Femur (tissue), 1 donor: ENCODE data around the gene HOXB3.

Experiments used
- DNase-seq: peaks from one replicate; pipeline ENCODE4 v3.0.0-alpha.2; 2017

HOXB3 gene

DNA sequence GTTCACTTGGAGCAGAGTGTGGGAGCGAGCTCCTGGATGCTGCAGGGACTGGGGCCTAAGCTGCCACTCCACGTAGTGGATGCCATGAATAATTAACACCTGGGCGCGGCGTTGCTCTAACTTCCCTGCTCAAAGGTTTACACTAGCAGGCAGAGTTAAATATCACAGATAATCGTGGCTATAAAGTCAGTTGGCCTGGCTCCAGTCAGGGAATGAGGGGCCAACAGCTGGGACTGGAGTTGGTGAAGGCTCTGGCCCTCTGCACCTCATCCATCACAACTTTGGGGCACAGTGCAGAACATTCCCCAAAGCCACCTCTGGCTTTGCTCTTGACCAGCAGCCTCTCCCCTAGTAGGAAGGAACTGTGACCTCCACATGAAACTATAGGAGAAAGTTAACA lies 22.8 kb downstream of the HOXB3 start:
- no peak for DNase-seq

DNA sequence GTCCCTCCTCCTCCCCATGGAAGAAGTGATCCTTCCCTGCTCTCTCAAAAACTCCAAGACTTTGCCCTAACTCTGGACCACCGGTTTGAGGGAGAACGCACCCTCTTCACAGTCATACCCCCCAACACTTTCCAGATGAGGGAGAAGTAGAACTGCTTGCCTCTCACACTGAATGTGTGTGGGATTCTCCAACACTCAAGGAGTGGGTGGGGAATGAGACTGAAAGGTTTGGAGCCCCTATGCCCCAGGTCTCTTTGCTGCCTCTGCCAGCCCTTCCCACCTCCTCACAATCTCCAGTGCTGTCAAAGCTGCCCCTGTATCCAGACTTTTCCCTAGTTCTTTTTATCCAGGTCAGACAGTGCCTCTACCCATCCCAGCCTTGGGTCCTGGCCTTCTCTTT lies 23.3 kb downstream of the HOXB3 start:
- DNase-seq = no peak

DNA sequence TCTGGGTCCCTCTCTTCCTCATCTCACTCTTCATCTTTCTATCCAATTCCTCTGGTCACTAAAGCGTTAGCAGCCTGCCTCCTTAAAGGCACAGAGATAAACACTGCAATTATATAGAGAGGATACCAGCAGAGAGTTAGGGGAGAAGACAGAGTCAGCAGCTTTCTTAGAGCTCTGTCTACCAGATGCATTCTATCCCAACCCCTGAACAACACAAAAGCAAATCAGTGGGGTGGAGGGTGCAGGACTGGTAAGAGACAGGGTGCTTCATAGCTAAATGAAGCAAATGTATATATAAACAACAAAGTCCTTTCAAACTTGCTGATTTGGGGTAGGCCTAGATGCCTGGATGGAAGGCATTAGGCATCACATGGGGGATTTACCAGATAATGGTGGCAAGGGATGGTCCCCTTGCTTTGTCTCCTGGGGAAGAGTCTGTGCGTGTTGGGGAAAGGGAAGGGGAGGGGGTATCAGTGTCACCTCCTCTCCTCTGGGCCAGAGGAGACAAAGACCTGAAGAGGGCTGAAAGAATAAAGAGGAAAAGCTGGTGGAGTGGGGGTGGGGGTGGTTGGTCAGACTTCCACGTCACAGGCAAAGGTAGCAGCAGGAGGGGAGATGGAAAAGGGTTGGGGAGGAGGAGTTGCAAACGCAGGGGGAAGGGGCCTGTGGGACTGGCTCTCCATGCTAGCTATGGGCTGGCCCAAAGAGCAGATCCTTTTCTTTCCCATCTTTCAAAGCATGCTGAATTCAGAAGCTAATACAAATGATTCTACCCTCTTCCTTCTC lies 23.9 kb downstream of the HOXB3 start:
- no peak for DNase-seq

DNA sequence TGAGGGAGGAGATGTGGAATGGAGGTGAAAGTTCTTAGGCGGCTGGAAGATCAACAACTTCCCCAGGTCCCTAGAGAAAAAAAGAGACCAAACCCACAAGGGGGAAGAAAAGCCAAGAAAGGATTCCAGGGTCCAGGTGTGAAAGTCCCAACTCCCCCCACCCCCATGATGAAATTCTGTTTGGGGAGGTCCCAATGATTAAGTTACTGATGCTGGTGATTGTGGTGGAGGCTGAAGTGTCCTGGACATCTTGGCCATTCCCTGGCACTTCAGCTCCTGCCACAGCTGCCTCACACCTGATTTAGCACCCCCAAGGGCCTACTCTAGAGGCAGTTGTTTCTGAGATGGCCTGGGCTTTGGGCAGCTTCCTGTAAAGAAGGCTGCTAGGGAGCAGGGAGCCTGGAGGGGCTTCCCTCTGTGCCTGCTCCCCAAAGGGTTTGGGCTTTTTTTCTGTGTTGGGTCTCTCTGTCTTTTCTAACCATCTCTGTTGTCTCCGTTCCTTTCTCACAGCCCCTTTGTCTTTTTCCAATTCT lies 25.0 kb downstream of the HOXB3 start:
- no peak for DNase-seq

DNA sequence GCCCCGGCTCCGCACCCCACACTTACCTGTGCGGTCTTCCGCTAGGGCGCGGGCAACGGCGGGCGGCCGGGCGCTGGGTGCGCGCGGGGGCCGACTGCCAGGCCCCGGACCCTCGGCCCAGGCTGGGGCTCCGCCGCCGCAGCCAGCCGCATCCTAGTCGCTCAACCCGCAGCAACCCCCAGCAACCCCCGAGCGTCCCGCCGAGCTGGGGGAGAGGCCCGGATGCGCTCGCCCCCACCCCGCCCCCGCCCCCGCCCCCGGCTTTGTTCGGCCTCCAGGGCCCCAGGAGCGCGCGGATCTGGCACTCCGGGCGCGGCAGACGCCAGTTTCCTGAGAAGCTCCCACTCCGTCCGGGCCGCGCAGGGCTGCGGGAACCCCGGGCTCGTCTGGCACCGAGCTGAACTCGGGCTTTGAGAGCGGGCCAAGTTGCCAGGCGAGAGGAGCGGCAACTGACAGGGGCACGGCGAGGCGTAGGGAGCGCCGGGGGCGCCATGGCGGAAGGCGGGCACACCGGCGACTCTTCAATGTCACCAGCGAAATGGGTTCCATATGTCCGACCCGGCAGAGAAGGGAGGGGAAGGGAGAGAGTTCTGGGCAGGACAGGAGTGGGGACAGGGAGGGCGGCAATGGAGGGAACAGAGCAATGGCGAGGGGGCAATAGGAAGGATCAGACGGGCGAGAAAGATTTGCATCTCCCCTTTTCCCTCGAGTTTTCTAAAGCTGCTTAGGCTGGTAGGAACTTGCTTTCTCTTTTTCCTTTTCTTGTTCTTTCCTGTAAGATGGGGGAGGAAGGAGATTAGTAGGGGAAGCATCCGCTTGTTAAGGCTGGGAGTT lies 25.6 kb downstream of the HOXB3 start:
- DNase-seq = no peak

DNA sequence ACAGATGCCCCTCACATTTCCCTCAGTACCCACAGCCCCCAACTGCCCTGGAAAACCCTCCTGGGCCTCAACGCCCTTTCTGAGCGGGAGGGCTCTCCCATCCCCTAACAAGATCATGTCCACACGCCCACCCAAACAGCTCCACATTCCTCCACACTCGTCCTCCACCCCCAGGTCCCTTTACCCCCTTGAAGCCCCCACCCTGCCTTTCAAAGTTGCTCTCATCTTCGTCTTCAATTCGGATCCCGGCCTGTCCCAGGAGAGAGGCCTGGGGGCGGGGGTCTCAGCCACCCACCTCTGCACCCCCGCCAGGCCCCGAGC lies 26.2 kb downstream of the HOXB3 start:
- no peak for DNase-seq

DNA sequence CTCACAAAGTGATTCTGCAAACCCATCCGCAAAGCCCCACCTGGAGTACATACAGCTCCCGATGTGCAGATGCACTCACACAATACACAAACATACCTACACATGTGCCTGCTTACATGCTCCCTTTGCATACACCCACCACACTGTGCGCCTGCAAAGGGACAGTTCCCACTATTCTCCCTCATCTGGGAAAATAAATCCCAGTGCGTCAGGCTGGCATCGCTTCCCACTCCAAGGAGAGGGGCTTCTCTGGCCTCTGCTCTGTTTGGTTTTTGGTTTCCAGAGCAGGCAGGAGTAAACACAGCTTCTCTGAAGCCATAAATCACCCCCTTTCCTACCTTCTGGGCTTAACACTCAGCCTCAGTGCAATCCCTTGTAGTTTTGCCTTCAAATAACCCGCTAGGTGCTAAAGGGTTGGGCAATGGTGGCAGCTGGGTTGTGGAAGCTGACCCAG lies 26.6 kb downstream of the HOXB3 start:
- no peak for DNase-seq

DNA sequence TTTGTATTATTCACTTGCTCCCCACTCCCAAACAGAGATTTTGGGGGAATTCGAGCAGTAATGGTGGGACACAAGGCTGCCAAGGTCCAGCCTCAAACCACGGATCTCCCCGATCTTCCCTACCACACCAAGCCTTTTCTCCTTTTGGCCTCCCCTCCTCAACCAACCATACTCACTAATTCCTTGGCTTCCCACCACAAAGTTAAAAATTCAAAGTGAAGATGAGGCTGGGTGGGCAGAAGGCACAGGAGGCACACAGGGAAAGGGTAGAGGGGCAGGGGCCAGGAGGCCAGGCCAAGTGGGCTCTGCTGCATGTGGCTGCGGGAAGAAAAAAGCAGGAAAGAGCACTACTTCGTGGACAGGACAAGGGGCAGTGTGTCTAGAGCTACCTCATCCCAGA lies 27.1 kb downstream of the HOXB3 start:
- DNase-seq = no peak

DNA sequence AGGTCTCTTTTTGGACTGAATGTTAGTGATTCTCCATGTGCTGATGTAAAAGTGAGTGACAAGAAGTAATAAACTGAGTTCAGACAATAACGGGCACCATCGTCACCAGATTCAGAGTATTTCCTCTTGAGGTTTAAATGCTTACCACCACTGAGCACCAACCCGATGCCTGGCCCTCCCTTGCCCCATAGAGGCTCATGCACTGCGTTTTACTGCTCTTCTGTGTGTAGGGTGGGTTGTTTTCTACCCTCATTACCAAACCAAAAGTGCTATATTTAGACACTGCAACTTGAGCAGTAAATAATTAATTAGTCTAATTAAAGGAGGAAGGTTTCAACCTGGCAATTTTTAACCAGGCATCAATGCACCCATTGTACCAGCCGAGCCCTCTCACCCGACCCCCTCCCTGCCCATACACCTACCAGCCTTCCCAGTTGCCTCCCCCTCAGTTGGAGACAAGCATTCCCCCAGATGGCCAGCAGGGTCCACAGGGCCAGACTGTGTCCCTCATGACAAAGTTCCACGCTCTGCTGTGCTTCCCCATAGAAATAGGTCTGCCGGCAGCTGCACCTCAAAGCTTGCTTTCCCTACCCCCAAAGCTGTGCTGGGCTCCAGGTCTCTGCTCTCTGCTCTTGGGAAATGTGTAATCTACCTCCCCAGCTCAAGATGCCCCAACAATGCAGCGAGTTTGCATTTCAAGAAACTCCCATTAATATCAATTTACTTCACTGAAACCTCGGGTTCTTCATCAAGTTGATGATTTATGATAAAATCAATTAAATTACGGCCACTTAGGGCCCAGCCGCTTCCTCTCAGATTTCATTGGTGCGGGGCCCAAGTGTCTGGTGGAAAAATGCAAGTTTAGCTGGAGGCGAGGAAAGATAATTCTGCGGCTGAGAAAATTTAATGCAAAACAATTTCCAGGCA lies 27.9 kb downstream of the HOXB3 start:
- DNase-seq = no peak

DNA sequence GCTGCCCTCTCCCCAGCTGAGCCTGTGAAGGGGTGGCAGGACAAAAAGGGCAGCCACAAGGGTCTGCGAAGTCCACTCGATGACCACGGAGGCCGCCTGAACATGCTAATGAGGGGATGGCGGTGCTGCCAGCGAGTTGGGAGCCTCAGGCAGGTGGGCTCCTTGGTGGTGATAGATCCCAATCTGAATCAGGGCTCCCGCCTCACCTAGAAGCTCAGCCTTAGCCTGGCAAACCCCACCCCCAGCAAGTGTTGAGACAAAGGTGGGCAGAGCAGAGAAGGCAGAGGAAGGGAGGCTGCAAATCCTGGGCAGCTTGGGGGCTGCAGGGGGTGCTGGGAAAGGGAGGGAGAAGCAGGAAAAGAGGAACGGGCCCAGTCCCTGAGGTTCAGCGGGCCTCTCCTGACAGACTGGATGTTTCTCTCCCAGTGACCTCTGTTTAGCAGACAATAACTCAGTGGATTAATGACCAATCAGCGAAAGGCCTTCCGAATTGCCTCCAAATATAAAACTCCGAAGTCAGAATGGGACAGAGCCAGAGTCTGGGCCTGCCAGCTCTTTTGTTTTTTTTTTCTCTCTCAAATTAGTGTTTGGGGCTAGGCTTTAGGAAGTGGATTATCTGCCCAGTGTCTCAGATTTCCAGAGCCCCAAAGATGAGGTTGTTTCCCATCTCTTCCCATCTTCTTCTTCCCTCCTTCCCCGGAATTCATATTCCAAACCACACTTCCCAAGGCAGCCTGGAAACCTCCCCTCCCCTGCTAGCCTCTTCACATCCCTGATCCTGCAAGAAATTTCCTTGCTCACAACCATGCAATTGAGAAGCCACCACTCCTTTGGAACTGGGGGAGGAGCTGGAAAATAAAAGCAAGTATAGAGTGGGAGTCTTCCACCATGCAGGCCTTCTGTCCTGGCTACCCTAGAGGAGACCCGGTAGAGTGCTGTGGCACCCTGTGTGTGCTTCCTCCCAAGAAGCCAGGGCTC lies 29.9 kb downstream of the HOXB3 start:
- DNase-seq = no peak

DNA sequence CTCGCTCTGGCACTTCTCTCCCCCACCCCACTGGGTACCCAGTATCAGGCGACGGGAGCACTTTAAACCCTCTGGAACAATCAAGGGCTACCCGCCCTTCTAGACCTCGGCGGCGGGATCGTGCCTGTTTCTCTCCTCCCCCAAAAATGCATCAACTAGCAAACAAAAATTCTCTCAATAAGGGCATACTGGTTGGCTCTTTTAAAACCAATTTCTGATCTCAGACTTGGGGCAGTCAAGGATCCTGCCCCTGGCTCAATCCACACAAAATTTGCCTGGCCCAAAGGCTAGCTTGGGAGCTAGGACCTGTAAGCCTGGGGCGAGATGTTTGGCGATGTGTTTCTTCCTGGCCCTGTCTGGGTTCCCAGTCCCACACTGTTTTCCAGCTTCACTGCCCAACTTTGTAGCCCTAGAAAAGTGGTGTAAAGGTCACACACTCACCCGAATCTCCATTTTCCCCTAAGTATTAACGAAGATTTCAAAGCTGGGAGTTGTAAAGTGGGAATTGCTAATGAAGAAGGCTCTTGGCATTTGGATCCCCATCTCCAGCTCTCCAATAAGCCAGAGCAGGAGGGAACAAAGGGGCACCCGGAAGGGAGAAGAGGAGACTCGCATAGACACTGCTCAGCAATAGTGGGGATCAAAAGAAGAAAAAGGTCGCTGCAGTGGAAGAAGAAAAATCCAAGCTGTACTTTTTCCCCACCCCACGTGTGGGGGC lies 30.8 kb downstream of the HOXB3 start:
- DNase-seq = no peak

DNA sequence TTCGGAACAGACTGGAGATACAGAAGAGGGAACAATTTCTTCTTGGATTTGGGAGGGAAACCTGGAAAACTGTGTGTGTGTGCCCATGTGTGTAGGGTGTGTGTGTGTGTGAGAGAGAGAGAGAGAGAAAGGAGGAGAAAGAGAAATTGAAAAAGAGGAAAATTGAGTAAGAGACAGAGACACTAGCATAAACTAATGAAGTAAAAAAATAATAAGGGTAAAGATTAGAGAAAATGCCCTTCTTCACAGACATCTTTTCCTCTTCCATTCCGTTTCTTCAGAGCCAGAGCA lies 31.3 kb downstream of the HOXB3 start:
- DNase-seq = no peak

DNA sequence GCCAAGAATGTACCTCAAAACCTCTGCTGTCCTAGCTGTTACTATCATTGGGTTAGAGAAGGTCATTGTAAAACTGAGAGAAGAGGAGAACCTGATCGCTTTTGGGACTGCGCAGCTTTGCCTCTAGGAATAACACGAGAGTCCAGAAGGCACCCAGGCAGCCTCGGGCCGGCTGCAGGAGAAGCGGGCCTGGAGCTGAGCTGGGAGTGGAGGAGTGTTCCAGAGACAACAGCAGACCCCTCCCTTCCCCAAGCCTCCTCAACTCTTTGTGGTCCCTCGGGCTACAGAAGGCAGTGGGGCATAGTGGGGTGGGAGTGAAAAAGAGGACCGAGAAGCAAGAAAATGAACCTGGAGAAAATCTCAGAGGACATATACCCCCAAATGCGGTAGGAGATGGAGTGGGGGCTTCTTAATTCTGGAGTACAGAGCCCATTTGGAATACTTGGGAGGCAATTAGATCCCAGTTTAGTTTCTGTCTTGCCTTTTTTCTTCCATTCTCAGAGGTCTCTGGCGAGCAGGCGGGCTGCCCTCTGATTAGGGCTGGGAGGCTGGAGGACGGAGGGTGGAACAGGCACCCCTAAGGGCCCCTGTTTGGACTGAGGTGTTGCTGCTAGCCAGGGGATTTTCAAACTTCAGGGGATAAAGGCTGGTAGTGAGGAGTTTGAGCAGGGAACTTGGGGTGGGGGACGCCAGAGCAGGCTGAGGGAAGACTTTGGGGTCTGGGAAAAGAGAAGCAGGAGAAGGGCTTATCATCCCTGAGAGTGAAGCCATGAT lies 31.8 kb downstream of the HOXB3 start:
- DNase-seq = no peak

DNA sequence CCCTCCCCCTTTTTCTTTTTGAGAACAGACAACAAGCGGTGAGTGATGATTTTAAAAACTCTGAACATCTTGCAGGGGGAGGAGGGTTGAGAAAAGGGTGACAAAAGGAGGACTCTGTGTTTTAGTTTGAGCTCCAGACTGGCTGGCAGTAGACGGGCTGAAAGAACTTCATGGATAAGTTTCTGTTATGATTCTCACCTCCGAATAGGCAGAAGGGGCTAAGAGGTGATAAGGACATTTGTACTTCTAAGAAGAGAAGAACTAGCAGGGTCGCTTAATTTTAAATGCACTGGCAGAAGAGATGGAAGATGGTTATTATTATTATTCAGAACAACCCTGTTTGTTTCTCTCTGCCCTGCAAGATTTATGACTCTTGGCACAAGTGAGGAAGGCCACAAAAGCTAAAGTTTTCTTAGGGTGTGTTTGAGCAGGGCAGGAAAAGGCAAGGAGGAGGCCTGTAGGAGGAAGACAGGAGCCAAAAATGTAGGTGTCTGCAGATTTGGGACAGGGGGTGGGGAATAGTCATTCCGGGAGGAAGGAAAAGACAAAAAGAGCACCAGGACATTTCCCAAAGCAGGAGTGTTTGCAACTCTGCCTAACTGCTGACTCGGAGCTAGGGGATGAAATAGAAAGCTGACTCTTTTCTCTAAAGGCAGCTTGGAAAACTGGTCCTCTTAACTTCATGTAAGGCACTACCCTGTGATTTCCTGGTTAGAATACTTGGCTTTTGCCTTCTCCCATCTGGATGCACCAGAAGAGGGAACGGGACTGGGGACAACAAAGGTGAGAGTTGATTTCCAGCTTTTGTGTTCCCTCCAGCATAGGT lies 33.3 kb downstream of the HOXB3 start:
- DNase-seq = no peak

DNA sequence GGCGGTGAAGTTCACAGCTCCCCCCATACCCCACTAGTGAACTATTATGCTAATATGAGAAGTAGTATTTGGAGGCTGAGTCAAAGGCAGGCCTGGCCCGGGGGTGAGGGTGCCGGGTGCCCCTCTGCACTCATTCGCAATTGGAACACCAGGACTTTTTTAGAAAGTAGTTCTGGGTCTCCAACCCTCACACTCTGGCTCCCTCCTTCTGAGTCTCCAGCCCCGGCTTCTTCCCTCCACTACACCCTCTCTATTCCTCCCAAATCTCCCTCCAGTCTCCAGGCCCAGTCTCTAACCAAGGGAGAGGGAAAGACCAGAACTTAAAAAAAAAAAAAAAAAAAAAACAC lies 33.8 kb downstream of the HOXB3 start:
- no peak for DNase-seq

DNA sequence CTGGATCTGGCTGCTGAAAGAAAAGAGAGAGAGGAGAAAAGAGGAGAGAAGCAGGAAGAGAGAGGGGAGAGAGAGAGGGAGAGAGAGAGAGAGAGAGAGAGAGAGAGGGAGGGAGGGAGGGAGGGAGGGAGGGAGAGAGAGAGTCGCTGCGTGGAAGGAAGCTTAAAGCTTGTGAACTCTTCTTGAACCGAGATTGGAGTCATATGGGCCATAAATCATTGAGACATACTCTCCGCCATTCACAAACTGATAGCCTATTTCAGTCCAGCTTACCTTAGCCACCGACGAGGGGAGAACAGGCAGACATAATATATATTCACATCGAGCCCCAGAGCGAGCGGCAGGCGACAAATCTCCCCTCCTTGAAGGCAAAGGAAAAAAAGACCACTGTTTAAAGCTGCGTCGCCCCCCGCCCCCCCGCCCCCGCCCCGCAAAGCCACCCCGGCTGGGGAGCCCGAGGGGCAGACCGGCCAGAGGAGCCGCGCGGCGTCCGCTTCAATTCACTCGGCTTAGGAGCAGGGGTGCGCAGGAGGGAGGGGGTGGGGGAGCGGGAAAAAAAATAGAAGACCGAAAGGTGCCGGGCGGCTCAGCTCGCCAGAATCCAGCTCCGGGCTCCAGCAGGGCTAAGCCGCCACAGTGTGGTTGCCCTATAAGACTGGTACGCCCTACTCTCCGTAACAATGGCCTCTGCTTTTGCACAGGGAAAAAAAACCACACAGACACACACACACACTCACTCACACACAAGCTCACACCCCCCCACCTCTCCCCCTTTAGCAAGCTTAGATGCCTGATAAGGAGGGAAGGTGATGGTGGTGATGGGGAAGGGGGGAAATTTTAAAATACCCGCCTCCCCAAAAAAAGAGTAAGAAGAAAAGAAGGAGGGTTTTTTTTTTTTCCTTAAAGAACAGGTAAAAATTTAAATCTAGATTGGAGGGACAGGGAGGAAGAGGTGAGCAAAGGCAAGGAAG lies 34.5 kb downstream of the HOXB3 start:
- no peak for DNase-seq

DNA sequence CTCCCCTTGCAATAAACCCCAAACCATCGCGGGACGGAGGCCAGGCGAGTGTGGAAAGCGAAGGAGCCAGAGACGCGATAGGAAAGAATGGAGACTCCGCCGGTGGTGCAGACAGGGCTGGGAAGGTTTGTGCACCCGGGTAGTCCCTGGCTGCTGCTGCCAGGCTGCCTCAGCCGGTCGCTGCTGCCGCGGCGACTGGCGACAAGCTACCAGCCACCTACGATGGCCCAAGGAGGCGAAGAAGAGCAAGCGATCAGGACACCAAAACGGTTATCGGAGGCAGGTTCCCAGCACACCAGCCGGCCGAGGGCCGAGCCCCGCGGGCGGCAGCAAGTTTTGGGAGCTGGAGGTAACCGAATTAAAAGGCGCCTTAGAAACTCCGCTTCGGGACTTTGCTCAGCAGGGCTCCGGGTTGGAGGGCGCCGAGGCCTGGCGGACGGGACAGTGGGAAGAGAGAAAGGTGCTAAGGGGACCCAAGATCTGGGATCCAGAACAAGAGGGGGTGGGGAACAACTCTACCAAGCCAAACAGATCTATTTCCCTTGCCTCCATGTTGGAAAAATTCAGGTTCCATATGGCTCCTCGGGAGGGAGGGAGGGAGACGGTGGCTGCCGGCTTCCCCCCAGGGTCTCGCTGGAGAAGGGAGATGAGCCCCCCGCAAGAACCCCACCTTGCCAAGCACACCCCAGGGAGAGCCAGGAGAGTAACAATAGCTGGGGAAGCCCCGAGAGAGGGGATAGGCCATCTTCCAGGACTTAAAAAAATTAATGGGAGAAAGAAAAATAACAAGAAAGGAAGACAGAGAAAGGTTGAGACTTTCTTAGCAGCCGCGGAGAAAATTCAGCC lies 35.4 kb downstream of the HOXB3 start:
- DNase-seq = no peak
